Epithelial cell of proximal tubule (primary cell): ENCODE results near the gene LINC01488. TPM values are rescaled to one million over a fixed set of nuclear protein-coding genes. Genes with fewer than 3 reads are reported as not detected.

ENCODE experiments used
- DNase-seq: peaks from one replicate; pipeline ENCODE4 v3.0.0-alpha.2; 2011; ENCODE audit warnings: low read depth
- H3K4me3 ChIP-seq: 2 replicates; pipeline ENCODE4 v1.5.1; 2011; ENCODE audit warnings: low read depth, mild to moderate bottlenecking, low read length
- CTCF ChIP-seq: conservative IDR thresholded peaks from 2 replicates; pipeline ENCODE4 v1.5.1; 2012; ENCODE audit warnings: low read depth, mild to moderate bottlenecking, low read length
- total RNA-seq: library from RNA; depleted of rRNA; stranded (reverse); fragments of >200 nt; gene quantifications from 2 replicates; pipeline ENCODE4 v1.2.3, GENCODE V29; 2015

LINC01488 gene
- not detected in 2 replicates for total RNA-seq

GRCh38 chr11:69481393-69481844, at the start of gene LINC01488:
Gene LINC01488 (plus strand): TSS chr11:69481663.
- H3K4me3 ChIP-seq, result no peak within 1 kb of the TSS
- TF ChIP-seq CTCF, result no peak
- no peak for DNase-seq

DNA sequence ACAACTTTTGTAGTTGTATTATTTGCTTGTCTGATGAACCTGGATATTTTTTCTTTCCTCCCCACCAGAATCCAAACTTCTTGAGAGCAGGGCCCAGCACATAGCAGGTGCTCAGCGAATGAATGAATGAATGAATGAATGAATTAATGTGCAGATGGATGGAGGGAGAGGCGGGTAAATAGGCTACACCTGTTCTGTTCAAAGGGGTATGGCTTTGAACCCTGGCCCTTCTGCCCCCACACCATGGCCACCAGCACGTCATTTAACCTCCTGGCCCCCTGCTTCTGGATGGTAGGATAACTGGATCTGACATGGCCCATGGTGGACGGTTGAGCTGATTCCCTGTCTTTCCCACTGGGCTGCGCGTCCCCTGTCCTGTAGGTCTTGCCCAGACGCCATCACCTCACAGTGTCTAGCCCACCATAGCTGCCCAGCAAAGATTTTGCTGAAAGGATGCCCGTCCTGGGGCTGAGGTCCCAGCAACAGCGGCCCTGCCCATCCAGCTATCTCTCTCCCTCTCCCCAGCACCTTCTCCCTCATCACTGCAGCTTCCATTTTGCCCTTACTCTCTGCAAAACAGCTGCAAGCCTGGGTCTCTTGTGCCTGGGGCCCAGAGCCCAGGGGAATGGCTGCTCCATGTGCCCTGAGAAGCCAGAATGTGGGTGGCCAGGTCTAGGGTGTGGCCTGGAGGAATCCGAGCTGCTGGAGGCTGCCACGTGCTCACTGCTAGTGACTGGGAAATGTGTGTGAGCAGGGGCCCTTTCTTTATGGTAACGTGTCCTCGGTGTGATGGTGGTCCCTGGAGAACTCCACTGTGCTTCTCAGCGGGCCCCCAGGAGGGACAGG, 49.3 kb upstream of the LINC01488 start:
- TF ChIP-seq CTCF, result no peak
- DNase-seq, result no peak
- H3K4me3 ChIP-seq, result no peak overlapping the region

- no peak for DNase-seq
- H3K4me3 ChIP-seq, result no peak overlapping the region
- TF ChIP-seq CTCF, result no peak
These were observed 47.7 kb upstream of the LINC01488 start for GRCh38 chr11:69433741-69434140.

DNA sequence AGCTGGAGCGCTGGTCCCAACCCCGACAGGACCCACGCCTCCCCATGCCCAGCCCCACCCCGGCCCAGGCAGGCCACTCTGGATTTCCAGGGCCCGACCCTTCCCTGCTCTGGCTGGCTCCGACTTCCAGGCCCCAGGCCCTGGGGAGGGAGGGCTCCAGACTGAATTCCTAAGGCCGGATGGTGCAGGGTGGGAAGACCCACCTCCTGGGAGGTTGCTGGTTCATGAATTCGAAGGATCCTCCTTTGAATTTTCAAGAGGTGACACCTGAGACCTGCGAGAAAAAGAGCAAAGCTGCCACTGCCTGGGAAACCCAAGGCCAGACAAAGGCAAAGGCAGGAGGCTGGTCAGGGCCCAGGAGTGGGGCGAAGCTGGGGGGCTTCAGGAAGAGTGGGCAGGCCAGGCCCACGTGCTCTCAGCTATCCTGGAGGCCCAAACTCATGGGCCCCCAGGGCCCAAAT, 47.0 kb upstream of the LINC01488 start:
- no peak for TF ChIP-seq CTCF
- DNase-seq, result no peak
- H3K4me3 ChIP-seq, result no peak overlapping the region

GRCh38 chr11:69435161-69435986, 46.1 kb upstream of the LINC01488 start:
- H3K4me3 ChIP-seq, result no peak overlapping the region
- TF ChIP-seq CTCF, result no peak
- no peak for DNase-seq

- TF ChIP-seq CTCF, result no peak
- no peak overlapping the region for H3K4me3 ChIP-seq
- no peak for DNase-seq
These were observed 45.2 kb upstream of the LINC01488 start for GRCh38 chr11:69436041-69436982.
